GM12801 (cell line): Measurements from ENCODE around the gene GJC2.

Experiments
- TF ChIP-seq, protein P1 (sequence below): IDR thresholded peaks from one replicate; pipeline ENCODE4 v1.5.1; 2011; ENCODE audit warnings: control low read depth; ENCODE audit not compliant: insufficient read length; ENCODE audit errors: extremely low read depth

GJC2 gene

GRCh38 chr1:228169345-228169744, 19.6 kb downstream of the GJC2 start:
- TF ChIP-seq, protein P1, sequence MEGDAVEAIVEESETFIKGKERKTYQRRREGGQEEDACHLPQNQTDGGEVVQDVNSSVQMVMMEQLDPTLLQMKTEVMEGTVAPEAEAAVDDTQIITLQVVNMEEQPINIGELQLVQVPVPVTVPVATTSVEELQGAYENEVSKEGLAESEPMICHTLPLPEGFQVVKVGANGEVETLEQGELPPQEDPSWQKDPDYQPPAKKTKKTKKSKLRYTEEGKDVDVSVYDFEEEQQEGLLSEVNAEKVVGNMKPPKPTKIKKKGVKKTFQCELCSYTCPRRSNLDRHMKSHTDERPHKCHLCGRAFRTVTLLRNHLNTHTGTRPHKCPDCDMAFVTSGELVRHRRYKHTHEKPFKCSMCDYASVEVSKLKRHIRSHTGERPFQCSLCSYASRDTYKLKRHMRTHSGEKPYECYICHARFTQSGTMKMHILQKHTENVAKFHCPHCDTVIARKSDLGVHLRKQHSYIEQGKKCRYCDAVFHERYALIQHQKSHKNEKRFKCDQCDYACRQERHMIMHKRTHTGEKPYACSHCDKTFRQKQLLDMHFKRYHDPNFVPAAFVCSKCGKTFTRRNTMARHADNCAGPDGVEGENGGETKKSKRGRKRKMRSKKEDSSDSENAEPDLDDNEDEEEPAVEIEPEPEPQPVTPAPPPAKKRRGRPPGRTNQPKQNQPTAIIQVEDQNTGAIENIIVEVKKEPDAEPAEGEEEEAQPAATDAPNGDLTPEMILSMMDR, result no peak

- TF ChIP-seq, protein P1, result no peak
Measured at GRCh38 chr1:228170666-228171065, 20.9 kb downstream of the GJC2 start.

DNA sequence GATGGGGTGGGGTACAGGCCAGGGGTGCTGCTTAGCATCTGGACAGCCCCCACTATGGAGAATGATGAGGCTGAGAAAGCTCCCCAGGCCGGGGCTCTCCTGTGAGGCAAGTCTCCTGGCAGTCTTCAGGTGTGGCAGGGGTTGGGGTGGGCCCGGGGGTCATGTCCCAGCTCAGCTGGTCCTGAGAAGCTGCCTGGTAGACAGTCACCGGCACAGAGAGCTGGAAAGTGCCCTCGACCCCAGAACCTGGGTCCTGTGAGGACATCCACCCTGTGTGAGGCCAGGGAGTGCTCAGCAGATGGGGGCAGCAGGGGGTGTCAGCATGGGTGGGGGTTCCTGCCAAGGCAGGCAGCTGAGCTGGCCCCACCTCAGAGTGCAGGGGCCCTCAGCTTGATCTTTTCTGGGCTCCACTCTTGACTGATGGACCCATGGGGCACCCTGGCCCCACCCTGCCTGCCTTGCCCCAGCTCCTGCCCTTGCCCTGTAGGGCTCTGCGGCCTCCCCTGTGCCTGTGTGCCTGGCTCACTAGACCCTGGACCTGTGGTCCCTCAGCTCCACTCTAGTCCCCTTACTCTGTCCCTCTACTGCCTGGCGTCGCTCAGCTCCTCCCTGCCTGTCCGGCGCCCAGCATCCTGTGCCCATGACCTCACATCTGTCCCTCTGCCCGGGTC, 21.6 kb downstream of the GJC2 start:
- TF ChIP-seq, protein P1, result no peak

DNA sequence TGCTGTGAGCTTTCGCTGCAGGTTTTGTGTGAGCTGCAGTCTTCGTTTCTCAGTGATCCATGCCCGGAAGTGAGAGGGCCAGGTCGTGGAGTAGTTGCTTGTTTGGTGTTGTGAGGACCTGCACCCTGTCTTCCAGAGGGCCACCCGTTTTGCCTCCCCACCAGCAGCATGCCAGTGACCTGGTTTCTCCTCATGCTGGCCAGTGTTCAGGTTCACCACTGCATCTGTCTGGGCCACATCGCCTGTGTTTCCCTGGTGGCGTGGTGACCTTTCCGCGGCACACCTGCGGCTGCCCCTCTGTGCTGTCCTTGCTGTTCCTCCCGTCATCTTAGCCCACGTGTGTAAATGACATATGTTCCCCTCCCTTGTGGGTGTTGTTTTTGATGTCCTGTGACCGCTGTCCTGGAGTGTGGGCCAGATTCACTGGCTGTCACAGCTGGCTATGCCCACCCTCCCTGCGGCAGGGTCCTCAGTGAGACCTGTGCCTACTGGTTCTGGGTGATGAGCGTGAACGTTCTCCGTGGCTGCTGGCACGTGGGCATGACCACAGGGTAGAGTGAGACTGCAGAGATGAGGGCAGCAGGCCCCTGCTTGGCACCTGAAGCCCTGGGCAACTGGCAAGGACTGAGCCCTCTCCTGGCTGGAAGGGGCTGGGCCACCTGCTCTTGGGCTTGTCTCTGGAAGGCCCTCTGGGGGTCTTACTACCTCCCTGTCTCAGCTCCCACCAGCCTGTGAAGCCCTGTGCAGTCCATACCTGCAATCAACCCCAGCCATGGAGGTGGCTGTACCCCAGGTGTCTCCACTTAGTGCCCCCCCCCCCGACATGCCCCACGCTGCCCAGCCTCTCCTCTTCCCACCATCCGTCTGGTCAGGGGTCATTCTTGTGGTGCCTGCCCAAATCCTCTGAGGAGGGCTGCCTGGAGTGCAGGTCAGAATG, 23.1 kb downstream of the GJC2 start:
- TF ChIP-seq, protein P1, result no peak

- TF ChIP-seq, protein P1, result no peak
Measured at GRCh38 chr1:228174482-228175315, 25.0 kb downstream of the GJC2 start.

- TF ChIP-seq, protein P1, result no peak
Measured at GRCh38 chr1:228175316-228176023, 25.7 kb downstream of the GJC2 start.
